HG03139 (cell line): ENCODE results near the gene SUN5.
"Not testable (repeated sequence)": the region's sequence is repeated elsewhere in the genome, so short reads cannot be mapped to it uniquely, and the experiment has no call there.

ENCODE experiments used
- ATAC-seq: cut with Tn5 transposase; IDR thresholded peaks from one replicate; pipeline ENCODE4 v1.9.1; 2021; ENCODE audit not compliant: unreplicated experiment

SUN5 gene, protein sequence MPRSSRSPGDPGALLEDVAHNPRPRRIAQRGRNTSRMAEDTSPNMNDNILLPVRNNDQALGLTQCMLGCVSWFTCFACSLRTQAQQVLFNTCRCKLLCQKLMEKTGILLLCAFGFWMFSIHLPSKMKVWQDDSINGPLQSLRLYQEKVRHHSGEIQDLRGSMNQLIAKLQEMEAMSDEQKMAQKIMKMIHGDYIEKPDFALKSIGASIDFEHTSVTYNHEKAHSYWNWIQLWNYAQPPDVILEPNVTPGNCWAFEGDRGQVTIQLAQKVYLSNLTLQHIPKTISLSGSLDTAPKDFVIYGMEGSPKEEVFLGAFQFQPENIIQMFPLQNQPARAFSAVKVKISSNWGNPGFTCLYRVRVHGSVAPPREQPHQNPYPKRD

DNA sequence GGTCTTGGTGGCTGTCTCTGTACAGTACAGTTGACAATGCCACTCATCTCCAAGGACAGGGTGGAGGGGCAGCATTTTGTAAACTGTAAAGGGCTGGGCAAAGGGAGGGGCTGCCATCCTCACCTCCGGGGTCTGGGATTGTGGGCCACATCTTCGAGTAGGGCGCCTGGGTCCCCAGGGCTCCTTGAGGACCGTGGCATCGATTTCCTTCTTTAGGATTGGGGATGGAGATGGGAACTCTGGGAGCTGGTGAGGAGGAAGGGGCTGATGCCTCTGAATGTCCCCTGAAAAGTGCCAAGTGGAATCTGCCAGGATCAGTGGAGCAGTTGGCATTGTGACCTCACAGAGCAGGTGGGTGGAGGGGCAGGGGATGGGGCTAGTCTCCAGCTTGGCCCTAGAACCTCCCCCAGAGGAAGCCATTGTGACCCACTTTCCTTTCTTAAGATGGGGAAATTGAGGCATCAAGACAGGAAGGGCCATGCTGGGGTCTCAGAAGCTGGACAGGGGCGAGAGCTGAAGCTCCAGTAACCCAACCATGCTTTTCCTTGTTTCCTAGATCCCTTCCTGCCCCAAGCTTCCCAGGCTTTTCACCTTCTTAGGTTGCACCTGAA lies at the start of gene SUN5:
Gene SUN5 (minus strand): TSS at position 293 of the 611 bp plus-strand sequence. CDS start 93 bp downstream, at position 200.
- no peak for ATAC-seq

DNA sequence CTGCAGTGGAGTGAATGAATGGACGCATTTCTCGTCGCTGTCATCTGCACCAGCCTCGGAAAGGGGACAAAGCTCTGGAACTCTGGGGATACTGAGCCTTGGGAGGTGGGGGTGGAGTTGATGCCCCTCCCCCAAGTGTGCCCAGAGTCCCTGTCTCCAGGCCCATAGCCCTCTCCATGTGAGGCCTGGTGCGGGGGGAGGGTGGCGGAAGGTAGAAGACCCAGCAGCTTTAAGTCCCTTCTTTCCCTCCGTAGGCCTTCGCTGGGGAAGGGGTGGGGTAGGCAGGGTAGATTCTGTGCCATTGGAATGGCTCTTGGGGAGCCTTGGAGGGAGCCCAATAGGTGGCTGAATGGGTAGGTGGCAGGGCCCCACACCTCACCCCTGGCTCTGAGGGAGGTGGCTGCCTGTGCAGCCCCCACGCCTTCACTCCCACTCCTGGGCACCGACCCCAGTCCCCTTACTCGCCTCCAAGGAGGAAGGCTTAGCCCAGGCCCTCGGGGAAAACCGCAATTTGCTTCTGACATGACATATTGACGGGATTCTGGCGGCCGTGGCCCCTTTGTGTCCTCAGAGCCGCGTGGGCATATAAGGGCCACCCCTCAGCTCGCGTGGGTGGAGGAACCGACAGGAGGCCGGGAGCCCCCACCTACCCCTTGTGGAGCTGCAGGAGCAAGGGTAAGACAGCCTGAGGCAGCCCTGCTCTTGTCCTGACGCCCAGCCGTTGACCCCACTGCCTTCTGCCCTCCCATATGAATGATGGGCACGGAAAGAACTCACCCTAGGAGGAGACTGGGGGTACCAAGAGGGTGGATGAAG lies 49.3 kb upstream of the SUN5 start, which contains the start of gene BPIFB3:
Gene BPIFB3 (plus strand): TSS at position 613 of the 816 bp plus-strand sequence. CDS start 1,533 bp downstream, outside the sequence.
- ATAC-seq, result no peak

DNA sequence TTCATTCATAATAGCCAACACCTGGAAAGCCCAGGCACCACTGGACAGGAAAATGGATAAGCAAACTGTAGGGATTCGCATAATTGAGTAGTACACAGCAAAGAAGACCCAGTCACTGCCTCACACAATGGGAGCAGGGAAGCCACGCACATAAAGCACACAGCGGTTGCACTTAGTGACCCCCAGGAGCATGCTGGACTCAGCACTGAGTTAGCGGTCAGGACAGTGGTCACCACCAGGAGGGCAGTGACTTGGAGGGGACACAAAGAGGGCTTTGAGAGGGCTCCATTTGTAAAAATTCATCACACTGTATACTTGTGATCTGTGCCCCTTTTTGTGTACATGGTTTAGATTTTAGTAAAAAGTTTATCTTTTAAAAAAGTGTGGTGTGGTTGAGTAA lies 47.1 kb upstream of the SUN5 start:
- no peak for ATAC-seq

DNA sequence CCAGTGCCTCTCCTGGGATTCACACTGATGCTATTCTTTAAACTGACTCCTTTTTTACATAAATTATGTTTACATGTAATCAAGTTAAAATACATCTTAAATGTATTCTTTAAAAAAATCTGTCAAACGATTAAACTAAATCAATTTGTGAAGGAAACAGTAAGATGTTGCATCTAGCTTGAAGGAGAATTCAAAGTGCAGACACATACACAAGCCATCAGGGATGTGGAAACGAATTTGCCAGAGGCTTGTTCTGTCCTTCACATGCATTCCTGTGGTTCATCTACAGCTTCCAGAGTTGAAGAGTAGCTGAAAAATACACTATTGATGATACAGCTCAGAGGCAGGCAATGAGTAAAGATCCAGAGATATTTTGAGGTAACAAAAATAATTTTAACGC lies 42.2 kb upstream of the SUN5 start:
- no peak for ATAC-seq

DNA sequence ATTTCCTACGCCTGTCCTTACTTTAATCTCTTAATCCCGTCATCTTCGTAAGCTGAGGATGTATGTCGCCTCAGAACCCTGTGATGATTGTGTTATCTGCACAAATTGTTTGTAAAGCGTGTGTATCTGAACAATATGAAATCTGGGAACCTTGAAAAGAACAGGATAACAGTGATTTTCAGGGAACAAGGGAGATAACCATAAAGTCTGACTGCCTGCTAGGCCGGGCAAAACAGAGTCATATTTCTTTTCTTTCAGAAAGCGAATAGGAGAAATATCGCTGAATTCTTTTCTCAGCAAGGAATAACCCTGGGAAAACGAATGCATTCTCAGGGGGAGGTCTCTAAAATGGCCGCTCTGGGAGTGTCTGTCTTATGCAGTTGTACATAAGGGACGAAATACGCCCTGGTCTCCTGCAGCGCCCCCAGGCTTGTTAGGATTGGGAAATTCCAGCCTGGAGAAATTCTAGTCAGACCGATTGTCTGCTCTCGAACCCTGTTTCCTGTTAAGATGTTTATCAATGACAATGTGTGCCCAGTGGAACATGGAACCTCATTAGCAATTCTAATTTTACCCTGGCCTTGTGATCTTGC lies 41.0 kb upstream of the SUN5 start:
- not testable (repeated sequence) for ATAC-seq

DNA sequence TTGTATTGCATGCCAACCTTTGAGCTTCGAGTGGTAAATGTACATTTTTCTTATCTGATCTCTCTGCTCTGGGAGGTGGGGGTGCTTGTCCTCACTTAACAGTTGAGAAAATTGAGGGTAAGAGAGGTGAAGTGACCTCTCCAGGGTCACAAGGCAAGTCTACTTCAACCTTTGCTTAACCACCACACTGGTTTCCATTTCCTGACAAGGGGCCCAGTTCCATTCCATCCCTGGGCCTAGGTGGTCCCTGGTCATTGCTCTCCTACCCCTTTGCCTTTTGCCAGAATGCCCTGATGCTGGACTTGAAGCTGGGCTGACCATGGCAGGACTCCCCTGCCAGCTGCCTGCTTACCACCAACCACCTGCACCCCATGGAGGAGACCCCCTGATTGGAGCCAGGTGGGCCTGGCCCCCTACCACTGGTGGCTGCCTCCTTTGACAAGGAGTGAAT lies 39.5 kb upstream of the SUN5 start:
- ATAC-seq, result no peak

DNA sequence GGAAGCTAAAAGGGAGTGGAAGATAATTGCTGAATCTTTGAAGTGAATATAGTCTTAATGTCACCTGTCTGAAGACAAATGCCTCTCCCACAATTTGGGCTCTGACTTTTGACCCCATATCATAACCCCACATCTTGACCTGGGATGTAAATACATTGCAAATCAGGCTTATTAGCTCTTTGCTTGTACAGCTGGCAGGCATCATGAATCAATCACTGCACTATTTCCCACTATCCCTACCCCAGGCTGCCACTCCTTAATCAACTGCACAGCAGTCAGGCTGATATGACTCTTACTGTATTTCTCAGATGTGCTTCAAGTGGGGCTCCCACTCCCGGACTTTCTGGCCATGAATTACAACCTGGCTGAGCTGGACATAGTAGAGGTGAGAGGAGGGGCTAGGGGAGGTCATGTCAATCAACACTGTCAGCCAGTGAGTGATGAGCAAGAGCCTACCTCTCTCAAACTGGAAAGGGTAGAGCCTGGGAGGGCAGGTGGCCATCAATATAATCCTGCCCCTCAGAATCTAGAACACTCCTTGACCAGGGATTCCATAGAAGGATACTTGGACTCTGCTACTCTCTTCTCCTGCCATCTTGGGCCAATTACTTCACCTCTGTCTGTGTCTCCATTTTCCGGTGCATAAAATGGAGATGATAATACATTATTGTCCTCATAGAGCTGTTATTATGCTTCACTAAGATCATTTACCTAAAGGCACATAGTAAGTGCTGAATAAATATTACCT lies 38.9 kb upstream of the SUN5 start:
- ATAC-seq, result no peak

DNA sequence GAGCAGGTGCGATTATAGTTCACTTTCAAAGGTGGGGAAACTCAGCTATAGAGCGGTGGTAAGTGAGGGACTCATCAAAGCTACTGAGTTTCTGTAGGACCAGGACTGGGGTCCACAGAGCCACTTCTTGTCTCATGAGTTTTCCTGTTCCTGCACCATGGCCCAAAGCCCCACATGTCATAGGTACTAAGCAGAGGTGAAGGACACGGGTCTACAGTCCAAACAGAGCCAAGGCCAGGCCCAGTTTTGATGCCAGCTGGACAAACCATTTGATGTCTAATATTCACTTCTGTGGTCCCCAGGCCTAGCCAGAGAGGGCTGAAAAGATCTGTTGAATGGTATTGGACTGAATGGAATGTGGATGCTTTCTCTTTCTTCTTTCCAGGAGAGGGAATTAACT lies 38.2 kb upstream of the SUN5 start:
- no peak for ATAC-seq

DNA sequence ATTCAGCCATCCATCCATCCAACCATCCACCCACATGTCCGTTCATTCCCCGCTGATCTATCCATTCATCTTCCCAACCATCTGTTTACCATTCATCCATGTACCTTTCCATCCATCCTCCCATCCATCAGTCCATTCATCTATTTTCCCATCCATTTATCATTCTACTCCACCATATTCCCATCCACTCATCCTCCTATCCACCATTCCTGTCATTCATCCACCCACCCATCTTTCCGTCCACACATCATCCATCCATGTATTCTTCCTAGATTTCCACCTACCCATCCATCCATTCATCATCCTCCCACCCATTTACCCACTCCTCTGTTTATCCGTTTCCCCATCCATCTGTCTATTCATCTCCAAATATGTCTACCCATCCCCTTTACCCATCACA lies 34.0 kb upstream of the SUN5 start:
- ATAC-seq, result no peak

DNA sequence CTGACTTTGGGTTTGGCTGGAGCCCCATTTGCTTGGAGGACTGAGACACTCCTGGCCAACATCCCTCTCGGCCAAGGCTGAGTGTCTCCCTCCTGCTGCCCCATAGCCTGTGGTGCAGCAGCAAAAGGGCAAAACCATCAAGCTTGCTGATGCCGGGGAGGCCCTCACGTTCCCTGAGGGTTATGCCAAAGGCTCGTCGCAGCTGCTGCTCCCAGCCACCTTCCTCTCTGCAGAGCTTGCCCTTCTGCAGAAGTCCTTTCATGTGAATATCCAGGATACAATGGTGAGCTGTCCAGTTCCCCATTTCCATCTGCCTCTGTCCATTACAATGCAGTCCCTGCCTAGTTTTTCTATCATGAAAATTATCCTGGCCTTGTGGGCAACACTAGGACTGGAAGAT lies 33.2 kb upstream of the SUN5 start:
- no peak for ATAC-seq

DNA sequence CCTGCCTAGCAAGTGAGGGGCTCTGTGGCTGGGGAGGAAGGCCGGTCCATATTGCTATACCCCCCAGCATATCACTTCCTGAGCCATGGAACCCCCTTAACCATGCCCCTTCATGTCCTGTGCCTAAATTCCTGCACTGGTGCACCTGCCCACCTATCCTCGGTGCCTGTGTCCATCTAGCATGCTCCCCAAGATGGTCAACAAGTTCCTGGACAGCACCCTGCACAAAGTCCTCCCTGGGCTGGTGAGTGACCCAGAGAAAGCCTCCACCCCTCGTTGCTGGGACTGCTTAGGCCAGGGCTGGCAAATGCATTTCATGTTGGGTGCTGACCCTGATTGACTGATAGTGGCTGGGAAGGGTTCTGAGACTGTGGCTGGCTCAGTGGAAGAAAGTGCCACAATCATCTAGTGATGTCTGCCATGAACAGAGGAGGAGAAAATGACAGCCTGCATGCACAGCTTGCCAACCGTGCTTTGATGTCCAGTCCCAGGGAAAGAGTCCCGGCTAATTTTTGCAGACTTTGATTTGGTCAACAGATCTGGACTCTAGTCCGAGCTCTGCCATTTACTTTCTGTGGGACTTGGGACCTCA lies 30.8 kb upstream of the SUN5 start:
- ATAC-seq, result no peak

DNA sequence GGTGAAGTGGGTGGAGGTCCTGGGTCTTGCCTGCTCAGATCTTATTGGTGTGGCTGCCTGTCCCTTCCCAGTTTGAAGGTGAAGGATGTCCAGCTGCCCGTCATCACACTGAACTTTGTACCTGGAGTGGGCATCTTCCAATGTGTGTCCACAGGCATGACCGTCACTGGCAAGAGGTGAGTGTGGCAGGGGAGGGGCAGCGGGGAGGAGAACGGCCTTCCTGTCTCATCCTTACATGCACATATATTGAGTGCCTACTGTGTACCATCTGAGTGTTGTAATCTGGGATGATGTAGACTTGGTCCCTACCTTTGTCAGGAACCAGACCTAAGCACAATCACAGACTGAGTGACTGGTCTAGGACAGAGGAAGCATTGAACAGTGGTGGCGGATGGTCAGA lies 29.9 kb upstream of the SUN5 start:
- ATAC-seq, result no peak

DNA sequence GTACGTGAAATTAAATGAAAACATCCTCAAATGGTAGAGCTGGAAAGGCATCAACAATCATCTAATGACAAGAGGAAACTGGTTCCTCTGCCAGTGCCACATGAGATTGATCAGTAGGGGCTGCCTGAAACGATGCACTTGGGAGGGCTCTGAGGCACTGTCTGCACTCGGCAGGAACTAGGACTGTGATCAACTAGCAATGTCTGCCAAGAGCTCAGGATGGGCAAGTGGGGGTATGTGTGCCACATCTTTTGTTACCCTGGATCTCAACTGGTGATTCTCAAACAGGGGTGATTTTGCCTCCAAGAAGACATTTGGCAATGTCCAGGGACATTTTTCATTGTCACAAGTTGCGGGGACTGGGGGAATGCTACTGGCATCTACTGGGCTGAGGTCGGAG lies 29.1 kb upstream of the SUN5 start:
- ATAC-seq, result no peak

DNA sequence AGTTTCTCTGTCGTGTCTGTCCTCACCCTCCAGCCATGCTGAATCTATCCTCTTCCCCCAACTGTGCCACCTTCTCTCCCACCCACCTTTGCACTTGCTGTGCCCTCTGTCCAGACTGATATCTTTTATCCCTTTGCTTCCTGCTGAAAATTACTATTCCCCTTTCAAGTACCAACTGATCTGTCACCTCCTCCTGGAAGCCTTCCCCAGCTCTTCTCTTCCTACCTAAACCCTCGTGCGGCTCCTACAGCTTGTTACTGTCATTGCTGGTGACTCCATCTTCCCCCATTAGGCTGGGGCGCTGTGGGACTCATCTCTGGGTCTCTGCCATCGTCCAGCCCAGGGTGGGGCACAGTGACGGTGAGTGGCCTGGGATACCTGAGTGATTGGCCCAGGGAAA lies 28.3 kb upstream of the SUN5 start:
- ATAC-seq, result no peak

DNA sequence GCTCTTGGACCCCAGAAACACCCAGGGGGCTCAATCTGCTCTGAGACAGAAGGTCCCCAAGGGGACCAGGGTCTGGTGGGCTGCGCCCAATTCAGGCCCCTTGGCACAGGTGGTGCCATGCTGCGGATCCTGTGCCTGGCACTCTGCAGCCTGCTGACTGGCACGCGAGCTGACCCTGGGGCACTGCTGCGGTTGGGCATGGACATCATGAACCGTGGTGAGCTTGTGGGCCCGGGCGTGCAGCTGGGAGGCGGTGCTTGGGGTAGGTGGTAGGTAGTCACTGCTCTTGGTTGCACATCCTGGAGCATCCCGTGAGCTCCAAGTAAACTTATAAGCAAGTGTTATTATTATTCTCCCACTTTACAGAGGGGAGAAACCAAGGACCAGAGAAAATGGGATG lies 27.3 kb upstream of the SUN5 start, which contains the start of gene BPIFB6:
Gene BPIFB6 (plus strand): TSS at position 118 of the 400 bp plus-strand sequence. CDS start 0 bp downstream, at position 118.
- ATAC-seq, result no peak

DNA sequence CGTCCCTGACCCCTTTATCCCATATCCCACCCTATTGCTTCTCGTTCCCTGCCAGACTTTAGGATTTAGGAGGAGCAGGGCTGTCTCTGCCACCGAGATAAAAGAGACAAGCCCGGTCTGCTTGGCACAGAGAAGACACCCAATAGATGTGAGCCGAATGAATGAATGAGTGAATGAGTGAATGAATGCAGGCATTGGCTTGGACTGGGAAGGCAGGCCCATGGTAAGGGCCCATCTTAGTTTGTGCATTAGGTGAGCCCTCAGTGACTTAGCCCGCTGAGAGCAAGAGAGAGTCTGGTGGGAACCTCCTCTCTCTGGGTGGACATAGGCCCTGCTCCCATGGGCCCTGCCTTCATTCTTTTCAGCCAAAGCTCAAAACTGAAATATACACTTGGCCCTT lies 26.3 kb upstream of the SUN5 start:
- no peak for ATAC-seq

DNA sequence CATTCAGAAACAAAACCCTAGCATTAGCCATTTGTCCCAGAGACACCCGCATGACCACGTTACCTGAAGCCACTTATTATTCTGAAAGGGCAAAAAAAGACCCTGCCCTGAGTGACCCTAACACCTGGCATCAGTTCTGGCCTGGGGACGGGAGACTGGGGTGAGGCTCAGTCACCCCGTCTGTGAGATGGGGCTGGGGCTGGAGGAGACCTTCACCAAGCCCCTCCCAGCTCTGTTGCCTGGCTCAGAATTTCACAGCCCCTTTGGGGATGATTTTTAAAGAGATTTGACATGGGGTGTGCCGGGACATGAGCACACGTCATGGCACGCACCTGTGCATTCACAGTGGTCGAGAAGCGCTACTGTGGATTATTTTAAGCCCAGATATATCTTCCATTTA lies 25.8 kb upstream of the SUN5 start:
- ATAC-seq, result no peak

DNA sequence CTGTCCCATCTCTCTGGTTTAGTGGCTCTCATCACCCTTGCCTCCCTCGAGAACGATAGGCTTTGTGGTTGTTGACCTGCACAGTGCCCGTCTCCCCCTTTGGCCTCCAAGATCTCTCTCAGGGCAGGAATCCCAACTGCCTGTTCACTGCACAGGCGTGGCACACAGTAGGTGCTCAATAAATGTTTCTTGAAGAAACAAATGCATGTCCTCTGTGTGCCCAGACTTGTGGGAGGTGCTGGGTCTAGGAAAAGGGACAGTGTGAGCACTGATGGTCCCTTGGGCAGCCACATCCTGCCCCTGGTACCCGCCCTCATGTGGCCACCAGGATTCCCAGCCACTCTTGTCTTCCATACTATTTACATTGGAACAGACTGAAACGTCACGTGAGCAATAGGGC lies 24.6 kb upstream of the SUN5 start:
- no peak for ATAC-seq

DNA sequence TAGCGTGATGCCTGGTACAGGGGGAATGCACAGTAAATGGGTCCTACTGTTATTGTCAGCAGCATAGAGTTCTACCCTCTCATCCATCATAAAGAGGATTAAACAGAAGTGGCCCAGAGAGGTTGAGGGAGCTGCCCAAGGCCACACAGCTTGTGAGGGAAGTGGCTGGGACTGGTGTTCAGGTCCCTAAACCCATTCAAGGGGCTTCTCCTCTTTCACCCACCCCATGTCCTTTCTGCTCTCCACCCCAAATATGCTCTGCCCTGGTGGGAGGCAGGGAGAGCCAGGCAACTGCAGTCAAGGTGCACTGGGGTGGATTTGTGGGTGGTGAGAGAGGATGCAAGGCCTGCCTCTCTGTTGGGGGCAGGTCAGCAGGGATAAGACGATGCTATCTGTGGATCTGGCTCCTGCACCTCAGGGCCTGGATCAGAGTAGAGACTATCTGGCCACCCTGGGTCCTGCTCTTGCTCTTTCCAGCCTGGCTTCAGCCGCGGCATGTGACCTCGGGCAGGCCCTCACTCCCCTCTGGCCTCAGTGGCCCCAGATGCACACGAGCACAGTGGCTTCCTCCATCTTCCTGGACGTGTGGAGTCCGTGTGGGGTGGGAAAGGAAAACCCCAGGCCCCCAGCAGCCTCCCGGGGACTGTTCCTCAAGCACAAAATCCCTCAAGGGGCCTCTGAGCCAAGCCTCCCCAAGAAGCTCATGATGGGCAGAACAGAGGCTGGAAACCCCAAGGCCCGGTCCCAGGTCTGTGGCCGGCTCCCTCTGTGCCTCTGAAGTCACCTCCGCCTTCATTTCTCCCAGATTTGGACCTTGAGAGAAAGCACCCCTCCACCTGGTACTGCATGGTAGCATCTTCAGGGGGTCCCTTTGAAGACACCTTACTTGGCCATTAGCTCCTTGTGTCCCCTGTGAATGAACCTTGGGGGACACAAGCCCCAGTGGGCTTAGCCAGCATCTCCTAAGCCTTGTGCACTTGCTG lies 23.8 kb upstream of the SUN5 start:
- ATAC-seq, result no peak
